H1 (cell line): ENCODE measurements around the gene SEL1L2.

Experiments
- BCL11A ChIP-seq, 2 experiments: IDR thresholded peaks; one replicate each; pipeline ENCODE4 v1.6.1; 2011; ENCODE audit warnings: low read depth in 2 of 2, low read length in 2 of 2, mild to moderate bottlenecking in 2 of 2
- CBX5 ChIP-seq: fragments of 300-800, 300-1000 bp; sonication (generic); IDR thresholded peaks from 2 replicates; pipeline ENCODE4 v1.7.1; 2016; ENCODE audit warnings: antibody characterized with exemption, low read length, low read depth
- EZH2 ChIP-seq: fragments of 200-600 bp; sonication (generic); IDR thresholded peaks from 2 replicates; pipeline ENCODE4 v1.7.1; 2012; ENCODE audit warnings: low read depth, mild to moderate bottlenecking, moderate library complexity, low read length, inconsistent platforms; ENCODE audit not compliant: severe bottlenecking
- KDM4A ChIP-seq: IDR thresholded peaks from one replicate; pipeline ENCODE4 v1.7.1; 2012; ENCODE audit warnings: low read depth, mild to moderate bottlenecking, moderate library complexity, low read length, inconsistent platforms; ENCODE audit not compliant: severe bottlenecking
- KDM5A ChIP-seq: fragments of 200-600 bp; IDR thresholded peaks from 2 replicates; pipeline ENCODE4 v1.7.1; 2012; ENCODE audit warnings: mild to moderate bottlenecking, low read length, inconsistent platforms, mixed read lengths
- TF ChIP-seq, protein P1 (sequence below), 3 experiments: IDR thresholded peaks; 1 replicate in 2 of 3; 2 replicates in 1 of 3; pipeline versions ENCODE4 v1.5.1 to v1.6.1; 2011; ENCODE audit warnings: low read length in 3 of 3, mild to moderate bottlenecking in 3 of 3, inconsistent platforms in 2 of 3, low read depth in 1 of 3, moderate library complexity in 1 of 3; ENCODE audit not compliant: insufficient read depth in 1 of 3; ENCODE audit errors: control extremely low read depth in 1 of 3

DNA sequence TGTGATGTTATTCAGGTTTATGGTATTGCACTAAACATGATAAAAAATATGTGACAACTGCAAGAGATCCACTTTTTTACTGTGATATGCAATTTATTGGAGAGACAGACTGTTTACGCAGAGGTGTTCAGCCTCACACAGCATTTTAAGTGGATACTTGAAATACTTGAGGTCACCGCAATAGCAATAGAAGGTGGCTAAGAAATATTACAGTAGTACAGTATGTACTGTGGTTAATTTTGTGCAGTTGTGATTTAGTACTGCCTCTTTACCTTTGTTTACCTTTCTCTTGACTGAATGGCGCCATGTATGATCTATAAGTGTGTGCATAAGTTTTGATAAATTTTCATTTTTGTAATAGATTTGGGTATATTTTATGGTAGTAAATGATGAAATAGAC is 22.3 kb upstream of the SEL1L2 start:
- TF ChIP-seq KDM5A (no peak), BCL11A (IDR thresholded peaks at IDR 0.05; ENCODE audit: low read depth in 2 of 2, low read length in 2 of 2) (no peak), CBX5 (no peak), EZH2 (no peak), KDM4A (no peak)
- TF ChIP-seq, protein P1, sequence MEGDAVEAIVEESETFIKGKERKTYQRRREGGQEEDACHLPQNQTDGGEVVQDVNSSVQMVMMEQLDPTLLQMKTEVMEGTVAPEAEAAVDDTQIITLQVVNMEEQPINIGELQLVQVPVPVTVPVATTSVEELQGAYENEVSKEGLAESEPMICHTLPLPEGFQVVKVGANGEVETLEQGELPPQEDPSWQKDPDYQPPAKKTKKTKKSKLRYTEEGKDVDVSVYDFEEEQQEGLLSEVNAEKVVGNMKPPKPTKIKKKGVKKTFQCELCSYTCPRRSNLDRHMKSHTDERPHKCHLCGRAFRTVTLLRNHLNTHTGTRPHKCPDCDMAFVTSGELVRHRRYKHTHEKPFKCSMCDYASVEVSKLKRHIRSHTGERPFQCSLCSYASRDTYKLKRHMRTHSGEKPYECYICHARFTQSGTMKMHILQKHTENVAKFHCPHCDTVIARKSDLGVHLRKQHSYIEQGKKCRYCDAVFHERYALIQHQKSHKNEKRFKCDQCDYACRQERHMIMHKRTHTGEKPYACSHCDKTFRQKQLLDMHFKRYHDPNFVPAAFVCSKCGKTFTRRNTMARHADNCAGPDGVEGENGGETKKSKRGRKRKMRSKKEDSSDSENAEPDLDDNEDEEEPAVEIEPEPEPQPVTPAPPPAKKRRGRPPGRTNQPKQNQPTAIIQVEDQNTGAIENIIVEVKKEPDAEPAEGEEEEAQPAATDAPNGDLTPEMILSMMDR (IDR thresholded peaks at IDR 0.05; ENCODE audit: control extremely low read depth in 1 of 3, insufficient read depth in 1 of 3, low read depth in 1 of 3, low read length in 3 of 3) = no peak
